SU-DHL-6 (cell line): ENCODE results near the gene CACNA2D4.

ENCODE experiments used
- CTCF ChIP-seq: fragments of 200-600 bp; sonication (generic); IDR thresholded peaks from one replicate; pipeline ENCODE4 v1.5.1; 2017; ENCODE audit warnings: antibody characterized with exemption, mild to moderate bottlenecking, low read length, moderate library complexity; ENCODE audit not compliant: insufficient read depth, poor library complexity, severe bottlenecking
- EZH2phosphoT487 ChIP-seq: fragments of 200-600 bp; sonication (generic), shearing (Covaris generic); conservative IDR thresholded peaks from 2 replicates; pipeline ENCODE4 v1.6.1; 2018; ENCODE audit warnings: mild to moderate bottlenecking, antibody characterized with exemption, low read length, moderate library complexity, mixed read lengths

GRCh38 chr12:1797991-1798640 lies 120.3 kb downstream of the CACNA2D4 start:
- TF ChIP-seq CTCF (no peak), EZH2phosphoT487 (no peak)
